GM21529 (cell line): ENCODE measurements around the gene PREX1.
"Not testable (repeated sequence)": the region's sequence is repeated elsewhere in the genome, so short reads cannot be mapped to it uniquely, and the experiment has no call there.

Experiments used
- ATAC-seq: cut with Tn5 transposase; IDR thresholded peaks from one replicate; pipeline ENCODE4 v1.9.1; 2021; ENCODE audit not compliant: unreplicated experiment

Gene PREX1

DNA sequence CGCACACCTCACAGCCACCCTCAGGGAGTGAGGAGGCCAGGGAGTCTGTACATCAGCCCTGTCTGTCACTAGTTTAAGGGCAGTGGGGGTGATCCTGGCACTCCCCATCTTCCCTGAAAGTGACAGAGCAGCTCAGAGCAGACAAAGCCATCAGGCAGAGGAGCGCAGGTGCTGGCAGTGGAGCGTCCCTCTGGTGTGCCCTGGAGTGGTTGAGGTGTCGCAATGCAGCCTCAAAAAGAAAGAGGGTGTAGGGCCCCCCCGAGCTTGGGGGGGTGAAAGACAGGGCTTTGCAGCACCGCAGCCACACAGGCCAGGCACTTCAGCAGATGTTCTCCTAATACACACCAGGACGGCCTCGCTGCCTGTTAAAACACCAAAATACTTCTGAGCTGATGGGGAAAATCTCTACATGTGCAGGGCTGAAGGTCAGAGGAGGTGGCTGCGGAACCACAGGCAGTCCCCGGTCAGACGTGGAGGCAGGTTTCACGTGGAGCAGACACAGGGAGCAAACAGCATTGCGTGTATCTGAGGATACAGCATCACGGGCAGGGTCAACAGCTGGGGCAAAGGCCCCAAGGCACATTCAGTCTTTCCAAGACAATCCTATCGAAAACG is 69.5 kb downstream of the PREX1 start:
- ATAC-seq = no peak

DNA sequence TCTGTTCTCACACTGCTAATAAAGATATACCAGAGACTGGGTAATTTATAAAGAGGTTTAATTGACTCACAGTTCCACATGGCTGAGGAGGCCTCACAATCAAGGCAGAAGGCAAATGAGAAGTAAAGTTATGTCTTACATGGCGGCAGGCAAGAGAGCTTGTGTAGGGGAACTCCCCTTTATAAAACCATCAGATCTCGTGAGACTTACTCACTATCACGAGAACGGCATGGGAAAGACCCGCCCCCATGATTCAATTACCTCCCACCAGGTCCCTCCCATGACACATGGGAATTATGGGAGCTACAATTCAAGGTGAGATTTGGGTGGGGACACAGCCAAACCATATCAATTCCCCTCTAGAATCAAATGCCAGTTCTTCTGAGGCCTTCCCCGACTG is 71.0 kb downstream of the PREX1 start:
- not testable (repeated sequence) for ATAC-seq

DNA sequence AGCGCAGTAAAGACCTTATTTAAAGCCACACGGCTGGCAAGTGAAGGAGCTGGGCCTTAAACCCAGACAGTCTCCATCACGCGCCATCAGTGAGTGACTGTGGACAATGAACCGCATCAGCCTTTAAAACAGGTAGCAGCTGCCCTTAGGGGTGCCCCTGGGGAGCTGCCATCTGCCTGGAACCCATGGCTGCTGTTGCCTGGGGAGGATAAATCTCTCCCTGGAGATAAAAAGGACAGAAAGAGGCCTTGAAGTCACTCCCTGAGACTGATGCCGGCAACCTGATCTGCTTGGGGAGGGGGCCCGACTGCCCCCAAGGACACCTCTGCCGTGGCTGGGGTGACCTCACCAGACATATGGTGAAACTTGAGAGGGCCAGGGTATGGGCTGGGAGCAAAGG is 73.5 kb downstream of the PREX1 start:
- ATAC-seq = no peak

DNA sequence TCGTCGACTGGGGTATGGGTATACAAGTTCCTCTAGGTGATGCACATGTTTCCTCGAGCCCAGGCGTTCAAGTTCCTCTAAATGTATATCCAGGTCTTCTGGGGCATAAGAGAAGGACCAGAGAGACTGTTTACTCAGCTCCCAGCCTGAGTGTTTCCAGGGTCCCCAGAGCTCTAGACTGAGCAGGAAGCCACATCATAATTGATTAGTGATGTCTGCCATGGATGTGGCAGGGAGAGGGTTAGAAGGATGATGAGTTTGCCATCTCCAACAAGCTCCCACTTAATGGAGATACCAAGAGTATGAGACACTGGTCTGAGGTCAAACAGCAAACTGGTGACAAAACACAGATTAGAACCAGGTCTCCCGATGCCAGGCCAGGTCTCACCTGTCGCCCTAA is 74.8 kb downstream of the PREX1 start:
- no peak for ATAC-seq

DNA sequence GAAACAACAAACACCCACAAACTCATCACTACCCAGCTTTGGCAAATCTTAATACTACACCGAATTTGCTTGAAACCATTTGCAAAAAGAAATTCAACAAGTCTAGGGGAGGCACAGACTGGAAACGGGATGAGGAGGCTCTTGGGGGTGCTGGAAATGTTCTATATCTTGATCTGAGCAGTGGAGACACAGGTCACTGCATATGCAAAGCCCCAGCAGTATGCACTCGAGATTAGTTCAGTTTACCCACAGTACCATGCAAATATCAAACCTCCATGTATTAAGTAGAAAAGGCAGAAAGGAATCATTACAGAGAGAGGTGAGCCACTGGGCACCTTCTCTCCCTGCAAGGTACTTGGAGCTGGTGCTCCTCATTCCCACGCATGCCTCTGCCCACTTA is 75.9 kb downstream of the PREX1 start:
- ATAC-seq = no peak

DNA sequence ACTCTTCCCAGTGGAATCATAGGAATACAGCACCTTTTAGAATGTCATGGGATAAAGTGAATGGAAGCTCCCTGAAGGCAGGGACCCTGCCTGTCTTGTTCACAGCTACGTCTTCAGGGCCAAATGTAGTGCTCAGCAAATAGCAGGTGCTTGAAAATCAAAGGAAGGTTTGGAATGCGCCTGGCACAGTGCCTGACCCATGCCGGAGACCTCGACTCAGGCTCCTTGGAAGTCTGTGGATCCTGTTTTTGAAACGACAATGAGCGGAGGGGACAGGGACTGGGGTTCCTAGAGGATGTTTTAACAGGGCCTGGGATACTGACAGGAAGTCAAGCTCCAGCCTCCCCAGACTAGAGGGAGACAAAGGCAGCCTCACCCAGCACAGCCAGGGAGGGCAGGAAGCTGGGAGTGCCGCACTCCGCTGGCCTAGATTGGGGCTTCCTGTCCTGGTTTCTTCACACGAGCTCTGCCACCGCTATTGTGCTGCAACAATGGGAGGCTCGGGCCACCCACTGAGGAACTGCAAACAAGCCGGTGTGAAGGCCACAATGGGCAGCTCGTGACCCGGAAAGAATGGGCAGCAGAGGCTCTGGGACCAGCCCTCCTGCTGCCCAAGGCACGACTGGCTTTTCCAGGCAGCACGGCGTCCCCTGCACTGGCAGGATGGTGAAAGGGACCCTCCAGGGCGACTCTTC is 76.7 kb downstream of the PREX1 start:
- ATAC-seq = no peak

DNA sequence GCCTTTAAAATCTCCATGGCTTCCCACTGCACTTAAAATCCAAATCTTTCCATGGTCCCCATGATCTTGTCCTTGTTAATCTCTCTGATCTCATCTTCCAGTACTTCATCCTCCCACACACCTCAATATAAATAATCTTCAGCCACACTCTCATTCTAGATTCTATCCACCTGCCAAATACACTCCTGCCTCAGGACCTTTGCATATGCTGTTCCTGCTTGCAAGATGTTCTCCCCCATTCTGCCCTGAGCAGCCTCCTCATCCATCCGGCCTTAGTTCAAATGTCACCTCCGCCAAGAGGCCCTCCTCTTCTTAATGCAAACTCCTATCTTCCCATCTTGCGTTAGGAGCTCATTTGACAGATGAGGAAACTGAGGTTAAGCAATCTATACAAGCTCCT is 77.4 kb downstream of the PREX1 start:
- no peak for ATAC-seq

DNA sequence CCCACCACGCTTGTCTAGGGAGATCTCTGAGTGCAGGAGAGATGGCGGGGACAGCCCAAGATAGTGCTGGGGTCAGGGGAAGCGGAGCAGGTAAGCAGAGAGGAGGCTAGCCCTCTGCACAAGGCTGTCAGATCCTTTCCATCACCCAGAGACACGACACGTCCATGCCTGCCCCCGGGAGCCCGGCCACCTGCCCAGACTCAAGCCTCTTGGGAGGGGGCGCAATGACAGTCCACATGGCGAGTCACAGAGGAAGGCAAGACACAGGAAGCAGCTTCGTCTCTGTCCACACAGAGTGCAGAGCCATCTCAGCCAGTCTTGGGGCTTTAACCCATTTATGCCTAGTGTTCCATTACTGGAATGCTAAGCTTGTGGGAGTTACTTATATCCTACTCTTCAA is 78.4 kb downstream of the PREX1 start:
- ATAC-seq = no peak

DNA sequence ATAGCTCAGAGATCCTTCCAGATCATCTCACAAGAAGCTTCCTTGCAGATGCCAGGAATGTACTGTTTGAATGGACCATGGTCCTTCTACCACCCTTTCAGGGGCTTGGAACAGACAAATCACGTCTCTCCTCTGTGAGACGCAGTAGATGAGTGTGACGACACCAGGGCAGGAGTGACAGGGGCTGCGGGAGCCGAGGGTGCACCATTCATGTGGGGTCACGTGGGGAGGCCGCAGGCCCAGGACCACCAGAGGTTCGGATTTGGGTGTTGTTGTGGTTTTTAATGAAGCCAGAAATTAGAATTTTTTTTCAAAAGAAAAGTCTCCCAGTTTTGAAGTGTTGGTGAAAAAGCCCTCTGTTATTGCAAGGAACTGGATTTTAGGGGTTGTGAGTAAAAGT is 79.2 kb downstream of the PREX1 start:
- ATAC-seq = no peak

DNA sequence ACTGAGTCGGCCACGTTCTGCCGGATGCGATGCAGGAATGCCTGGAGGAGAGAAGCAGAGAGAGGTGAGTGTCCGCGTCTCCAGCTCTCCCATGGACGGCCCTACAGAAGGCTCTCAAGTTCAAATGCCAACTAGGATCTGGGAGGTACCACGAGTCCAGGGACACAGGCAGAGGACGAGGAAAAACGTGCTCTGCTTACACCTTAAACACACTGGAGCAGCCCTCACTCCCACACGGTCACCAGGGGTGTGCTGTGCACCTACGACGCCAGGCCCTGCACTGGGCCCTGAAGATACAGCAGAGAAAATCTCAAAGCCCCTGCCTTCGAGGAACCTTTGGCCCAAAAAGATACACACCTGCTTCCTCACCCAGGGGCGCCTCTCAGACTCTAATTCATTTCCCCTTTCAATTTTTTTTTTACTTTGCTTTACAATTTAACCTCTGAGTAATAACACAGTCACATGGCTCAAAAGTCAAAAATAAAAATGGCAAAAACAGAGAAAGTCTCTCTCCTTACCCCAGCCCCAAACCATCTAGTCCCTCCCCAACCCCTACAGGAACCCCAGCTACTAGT is 79.9 kb downstream of the PREX1 start:
- ATAC-seq = no peak

DNA sequence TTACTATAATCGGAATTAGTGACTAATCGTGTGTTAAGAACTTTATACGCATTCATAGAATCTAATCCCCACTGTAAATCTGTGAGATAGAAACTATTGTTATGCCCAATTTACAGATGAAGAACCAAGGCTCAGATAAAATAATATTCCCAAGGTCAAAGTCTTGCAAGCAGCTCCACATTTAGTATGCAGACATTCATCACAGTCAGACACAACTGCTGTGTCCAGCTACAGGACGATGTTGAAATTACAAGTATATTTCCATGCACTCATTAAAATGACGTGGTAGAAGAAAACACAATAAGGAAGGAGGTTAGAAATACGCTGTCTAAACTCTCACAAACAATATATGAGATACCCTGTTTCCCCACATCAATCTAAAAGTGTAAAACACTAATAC is 82.5 kb downstream of the PREX1 start:
- no peak for ATAC-seq

DNA sequence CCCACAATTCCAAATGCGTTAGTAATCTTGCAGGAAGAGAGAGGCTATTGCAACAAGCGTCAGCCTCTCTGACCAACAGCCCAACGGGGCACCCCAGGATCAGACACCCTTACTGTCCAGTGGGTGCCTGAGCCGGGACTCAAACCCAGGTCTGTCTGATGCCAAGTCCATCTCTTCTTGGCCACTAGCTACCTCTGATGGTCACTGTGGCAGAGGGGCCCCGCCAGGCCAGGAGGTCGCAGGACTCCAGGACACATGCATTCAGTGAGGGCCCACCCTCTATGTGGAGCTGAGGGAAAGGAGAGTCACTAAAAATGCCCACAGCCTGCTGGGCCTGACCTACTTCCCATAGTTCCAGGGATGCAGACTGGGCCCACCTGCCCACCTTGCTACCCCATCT is 83.3 kb downstream of the PREX1 start:
- no peak for ATAC-seq

DNA sequence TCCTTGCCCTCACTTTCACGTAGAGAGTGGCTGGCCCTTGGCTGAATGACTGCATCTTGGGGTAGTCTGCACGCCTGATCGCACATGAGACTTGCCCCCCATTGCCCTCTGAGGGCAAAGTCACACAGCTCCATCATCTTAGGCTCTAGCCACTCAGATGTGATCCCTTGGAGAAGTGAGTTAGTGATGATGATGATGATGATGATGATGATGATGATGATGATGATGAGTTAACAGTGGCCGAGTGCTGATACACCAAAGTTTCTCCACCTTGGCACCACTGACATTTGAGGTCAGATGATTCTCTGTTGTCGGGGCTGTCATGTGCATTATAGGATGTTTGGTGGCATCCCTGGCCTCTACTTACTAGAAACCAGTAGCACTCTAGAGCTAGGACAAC is 84.0 kb downstream of the PREX1 start:
- no peak for ATAC-seq

DNA sequence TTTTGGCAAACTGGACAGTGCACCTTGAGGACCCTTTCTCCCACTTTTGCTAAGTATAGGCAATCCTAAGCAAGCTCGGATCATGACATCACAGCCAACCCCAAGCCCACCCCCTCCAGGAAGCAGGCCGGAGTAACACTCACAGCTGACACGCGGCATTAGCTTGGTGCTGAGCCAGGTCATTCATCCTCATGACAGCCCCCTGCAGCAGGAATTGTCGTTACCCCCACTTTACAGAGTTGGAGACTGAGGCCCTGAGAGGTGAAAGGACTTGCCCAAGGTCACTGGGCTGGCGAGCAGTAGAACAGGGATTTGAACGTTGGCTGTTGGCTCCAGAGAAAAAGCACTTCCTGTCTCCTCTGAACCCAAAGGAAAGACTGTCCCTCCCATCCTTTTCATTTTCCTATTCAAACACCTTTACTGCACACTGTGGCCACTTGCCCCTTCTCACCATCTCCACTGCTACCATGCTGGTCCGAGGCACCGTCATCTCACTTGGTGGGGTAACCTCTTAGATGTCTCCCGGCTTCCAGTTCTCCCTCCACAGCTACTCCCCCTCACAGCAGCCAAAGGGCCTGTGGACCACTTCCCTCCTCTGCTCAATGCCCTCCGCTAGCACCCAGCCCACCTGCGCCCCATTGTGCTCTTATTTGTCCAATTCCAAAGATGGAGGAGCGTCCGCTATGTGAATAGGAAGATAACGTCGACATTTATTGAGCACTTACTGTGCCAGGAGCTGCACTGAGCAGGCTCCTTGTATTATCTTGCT is 84.7 kb downstream of the PREX1 start:
- no peak for ATAC-seq

DNA sequence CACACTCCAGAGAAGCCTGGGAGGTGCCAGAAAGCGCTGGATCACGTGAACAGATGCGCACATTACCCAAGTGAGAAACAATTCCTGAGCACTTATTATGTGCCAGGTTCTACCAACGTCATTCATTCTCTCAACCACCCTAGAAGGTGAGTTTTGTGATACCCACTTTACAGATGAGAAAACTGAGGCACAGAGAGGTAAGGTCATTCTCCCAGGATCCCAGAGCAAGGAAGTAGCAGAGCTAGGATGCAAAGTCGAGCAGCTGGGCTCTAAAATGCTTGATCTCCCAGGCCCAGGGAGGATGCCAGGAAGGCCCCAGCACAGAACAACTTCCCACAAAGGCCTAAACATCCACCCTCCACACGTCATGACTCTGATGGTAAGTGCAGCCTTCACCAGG is 85.6 kb downstream of the PREX1 start:
- no peak for ATAC-seq

DNA sequence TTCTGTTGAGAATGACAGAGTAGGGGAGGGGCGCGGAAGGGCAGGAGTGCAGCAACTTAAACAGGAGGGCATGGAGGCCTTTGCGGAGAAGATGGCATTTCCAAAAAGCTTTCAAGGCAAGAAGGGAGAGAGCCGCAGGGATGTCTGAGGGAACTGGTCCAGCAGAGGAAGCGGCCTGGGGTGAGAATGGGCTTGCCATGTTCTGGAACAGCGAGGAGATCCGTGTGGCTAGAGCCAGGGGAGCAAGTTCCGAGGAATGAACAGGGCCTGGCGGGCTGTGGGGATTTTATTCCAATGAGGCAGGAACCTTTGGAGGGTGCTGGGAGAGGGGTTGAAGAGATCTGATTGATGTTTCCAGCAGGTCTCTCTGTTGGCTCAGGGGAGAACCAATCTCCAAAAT is 86.1 kb downstream of the PREX1 start:
- ATAC-seq = no peak

DNA sequence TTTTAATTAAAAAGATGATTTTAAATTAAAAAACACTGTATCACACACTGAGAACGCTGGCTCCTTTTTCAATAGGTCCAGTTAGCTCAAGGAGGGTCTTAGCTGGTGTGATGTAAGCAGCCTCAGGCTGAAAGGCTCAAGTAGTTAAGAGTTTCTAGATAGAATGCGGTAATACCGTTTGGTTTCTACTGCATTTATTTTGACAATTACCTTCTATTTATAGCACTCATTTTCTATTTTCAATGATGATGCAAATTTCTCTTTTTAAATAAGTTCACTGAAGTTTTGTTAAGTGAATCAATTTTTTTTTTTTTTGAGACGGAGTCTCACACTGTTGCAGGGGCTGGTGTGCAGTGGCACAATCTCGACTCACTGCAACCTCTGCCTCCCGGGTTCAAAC is 87.1 kb downstream of the PREX1 start:
- ATAC-seq = peak; percentile 30

DNA sequence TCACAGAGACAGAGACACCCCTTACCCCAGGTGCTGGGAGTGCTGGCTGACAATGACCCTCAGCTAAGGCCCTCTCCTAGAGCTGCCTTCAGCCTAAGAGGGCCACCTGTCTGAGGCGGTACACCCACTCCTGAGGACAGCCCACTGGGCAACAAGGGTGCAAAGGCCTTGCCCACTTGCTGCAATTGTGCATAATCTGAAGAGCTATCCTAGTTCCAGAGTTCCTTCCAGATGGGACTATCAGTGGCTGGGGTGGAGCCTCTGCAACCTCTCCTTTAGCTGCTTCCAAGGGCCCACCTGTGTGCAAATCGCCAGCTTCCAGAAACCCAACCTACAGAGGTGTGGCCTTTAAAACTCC is 87.5 kb downstream of the PREX1 start:
- no peak for ATAC-seq

DNA sequence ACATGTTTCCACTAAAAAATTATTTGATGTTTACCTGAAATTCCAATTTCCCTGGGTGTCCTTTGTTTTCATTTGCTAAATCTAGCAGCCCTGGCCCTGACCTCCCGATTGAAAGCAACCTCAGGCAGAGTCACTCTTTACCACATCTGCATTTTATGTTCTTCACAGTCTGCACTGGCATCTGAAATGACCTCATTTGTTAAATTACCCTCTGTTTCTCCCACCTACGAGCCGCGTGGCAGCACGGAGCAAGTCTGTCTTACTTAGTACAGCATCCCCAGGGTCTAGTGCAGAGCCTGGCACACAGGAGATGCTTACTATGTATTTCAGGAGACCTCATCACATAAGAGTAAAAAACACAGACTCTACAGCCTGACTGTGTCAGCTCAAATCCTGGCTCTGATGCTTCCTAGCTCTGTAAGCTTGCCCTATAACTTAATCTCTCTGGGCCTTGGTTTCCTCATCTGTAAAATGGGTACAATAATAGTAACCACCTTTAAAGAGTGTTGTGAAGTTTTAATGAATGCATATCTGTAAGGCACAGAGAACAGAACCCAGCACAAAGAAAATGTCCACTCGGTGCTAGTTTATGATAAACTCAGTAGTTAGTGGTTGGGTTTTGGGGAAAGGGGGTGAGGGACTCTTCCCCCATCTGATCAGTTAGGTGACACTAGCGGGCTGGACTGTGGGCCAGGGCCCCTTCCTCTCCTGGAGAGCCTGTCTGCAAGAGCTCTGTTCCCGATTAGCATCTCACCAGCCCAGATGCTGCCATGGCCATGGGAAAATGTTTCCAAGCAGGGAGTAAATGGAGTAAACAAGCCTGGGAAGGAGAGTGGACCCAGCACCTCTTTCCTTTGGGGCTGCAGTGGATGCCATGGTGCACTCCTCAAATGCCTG is 88.2 kb downstream of the PREX1 start:
- no peak for ATAC-seq

DNA sequence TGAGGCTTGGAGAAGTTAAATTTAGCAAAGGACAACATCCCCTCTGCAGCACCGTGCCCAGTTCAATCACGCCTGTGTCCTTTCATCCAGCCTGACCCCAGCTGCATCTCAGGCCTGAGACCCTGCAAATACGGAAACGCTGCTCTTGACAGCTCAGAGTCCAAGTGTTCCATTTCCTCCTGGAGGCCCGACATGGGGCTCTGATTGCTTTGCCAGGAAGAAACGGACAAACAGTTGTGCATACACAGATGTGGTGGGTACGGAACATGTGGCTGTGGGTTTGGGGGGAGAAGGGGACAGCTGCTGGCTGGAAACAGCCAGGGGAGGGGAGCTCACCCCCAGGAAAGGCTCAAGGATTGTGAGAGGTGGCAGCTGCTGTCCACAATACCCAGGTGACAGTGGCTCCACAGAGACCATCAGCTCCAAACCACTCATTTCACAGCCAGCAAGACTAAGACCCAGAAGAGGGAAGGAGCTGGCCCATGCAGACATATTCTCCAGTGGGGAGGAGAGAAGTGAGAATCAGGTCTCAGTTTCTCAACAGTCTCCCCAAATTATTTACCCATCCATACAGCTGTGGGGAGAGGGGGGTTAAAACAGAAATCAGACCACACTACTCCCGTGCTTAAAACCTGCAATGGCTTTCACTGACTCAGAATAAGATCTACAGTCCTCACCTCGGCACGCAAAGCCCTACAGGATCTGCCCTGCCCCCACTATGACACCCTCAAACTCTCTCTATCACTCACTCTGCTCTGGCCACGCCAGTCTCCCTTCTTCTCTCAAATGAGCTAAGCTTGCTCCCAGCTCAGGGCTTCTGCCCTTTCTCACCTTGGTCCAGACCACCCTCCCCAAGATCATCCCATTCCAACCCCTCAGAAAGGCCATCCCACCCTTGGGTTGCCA is 89.1 kb downstream of the PREX1 start:
- peak; percentile 67 for ATAC-seq
